DND-41 (cell line): ENCODE results near the gene ZNF75A.

Source experiments
- EZH2 ChIP-seq: IDR thresholded peaks from 3 replicates; pipeline ENCODE4 v1.6.1; 2012; ENCODE audit warnings: borderline replicate concordance, low read depth, mild to moderate bottlenecking, moderate library complexity, low read length, inconsistent platforms; ENCODE audit not compliant: severe bottlenecking
- TF ChIP-seq, protein P1 (sequence below): IDR thresholded peaks from 2 replicates; pipeline ENCODE4 v1.5.1; 2012; ENCODE audit warnings: borderline replicate concordance, low read length, moderate library complexity, mild to moderate bottlenecking; ENCODE audit not compliant: poor library complexity, severe bottlenecking; ENCODE audit errors: extremely low read depth

DNA sequence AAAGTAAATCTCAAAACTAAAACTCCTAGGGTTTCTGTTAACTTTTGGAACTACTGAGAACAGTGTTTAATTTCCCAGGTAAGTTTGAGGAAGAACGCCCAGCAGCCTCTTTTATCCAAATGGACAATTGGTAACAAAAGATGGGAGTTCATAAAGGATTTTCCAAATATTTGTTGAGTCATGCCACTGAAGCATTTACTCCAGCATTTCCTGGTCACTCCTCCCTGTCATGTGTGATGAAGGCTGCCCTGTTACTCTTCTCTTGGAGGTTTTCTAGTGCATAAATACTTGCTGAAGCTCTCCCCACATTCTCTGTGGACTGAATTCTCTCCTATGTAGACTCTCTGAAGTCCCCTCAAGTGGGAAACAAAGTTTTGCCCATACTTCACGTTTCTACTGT, 16.5 kb downstream of the ZNF75A start:
- TF ChIP-seq, protein P1, sequence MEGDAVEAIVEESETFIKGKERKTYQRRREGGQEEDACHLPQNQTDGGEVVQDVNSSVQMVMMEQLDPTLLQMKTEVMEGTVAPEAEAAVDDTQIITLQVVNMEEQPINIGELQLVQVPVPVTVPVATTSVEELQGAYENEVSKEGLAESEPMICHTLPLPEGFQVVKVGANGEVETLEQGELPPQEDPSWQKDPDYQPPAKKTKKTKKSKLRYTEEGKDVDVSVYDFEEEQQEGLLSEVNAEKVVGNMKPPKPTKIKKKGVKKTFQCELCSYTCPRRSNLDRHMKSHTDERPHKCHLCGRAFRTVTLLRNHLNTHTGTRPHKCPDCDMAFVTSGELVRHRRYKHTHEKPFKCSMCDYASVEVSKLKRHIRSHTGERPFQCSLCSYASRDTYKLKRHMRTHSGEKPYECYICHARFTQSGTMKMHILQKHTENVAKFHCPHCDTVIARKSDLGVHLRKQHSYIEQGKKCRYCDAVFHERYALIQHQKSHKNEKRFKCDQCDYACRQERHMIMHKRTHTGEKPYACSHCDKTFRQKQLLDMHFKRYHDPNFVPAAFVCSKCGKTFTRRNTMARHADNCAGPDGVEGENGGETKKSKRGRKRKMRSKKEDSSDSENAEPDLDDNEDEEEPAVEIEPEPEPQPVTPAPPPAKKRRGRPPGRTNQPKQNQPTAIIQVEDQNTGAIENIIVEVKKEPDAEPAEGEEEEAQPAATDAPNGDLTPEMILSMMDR: no peak
- no peak for TF ChIP-seq EZH2
